GM12891 (cell line): Measurements from ENCODE around the gene TAF1C.

Experiments used
- DNase-seq: peaks from one replicate; pipeline ENCODE4 v3.0.0; 2011; ENCODE audit warnings: low spot score; ENCODE audit not compliant: insufficient read length
- FAIRE-seq: peaks from 2 replicates; lab custom pipeline; 2011; peaks lifted over from hg19 to GRCh38; lab: Jason Lieb, UNC
- PAX5 ChIP-seq: IDR thresholded peaks from 2 replicates; pipeline ENCODE4 v1.6.1; 2011; ENCODE audit warnings: low read length, moderate library complexity, mild to moderate bottlenecking; ENCODE audit not compliant: insufficient read depth, severe bottlenecking
- POLR2A ChIP-seq: IDR thresholded peaks from 2 replicates; pipeline ENCODE4 v1.6.1; 2011; ENCODE audit warnings: low read depth, low read length, control low read depth
- POLR2AphosphoS5 ChIP-seq: IDR thresholded peaks from 2 replicates; pipeline ENCODE4 v1.6.1; 2011; ENCODE audit warnings: low read depth, low read length, control low read depth
- POU2F2 ChIP-seq: IDR thresholded peaks from 2 replicates; pipeline ENCODE4 v1.6.1; 2011; ENCODE audit warnings: low read depth, mild to moderate bottlenecking, control low read depth, low read length, moderate library complexity
- SPI1 ChIP-seq: IDR thresholded peaks from 2 replicates; pipeline ENCODE4 v1.6.1; 2011; ENCODE audit warnings: low read depth, low read length, control low read depth
- TAF1 ChIP-seq: IDR thresholded peaks from 2 replicates; pipeline ENCODE4 v1.6.1; 2011; ENCODE audit warnings: low read depth, low read length, control low read depth

Gene TAF1C

DNA sequence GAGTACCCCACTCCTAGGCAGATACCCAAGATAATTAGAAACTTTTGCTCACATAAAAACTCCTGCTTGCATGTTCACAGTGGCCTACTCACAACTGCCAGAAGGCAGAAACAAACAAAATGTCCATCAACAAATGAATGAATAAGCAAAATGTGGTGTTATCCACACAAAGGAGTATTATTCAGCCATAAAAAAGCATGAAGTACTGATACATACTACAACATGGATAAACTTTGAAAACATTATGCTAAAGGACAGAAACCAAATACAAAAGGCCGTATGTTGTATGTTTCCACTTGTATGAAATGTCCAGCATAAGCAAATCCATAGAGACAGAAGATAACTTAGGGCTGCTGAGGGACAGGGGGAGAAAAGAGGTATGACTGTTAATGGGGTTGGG, 43.8 kb downstream of the TAF1C start:
- FAIRE-seq (no peak), DNase-seq (no peak)
- TF ChIP-seq TAF1 = no peak
- no peak for TF ChIP-seq POLR2A
- TF ChIP-seq POU2F2 = no peak
- no peak for TF ChIP-seq SPI1
- TF ChIP-seq POLR2AphosphoS5 = no peak
- no peak for TF ChIP-seq PAX5

DNA sequence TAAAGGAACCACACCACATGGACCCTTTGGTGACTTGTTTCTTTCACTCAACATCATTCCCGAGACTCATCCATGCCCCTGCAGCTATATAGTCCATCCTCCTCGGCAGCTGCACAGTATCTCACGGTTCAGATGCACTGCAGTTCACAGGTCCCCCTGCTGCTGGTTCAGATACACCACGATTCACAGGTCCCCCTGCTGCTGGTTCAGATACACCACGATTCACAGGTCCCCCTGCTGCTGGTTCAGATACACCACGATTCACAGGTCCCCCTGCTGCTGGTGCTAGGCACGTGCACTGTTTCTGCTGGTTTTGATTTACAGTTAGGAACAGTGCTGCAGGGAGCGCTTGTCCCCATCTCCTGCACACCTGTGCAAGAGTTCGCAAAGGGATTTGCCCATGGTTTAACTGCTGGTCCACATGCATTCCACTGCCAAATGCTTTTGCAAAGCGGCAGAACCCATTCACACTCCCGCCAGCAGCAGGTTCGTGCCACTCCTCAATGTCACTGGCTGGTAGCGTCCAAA, 45.6 kb downstream of the TAF1C start:
- no peak for TF ChIP-seq POLR2A
- TF ChIP-seq POU2F2 = no peak
- TF ChIP-seq PAX5 = no peak
- TF ChIP-seq SPI1 = no peak
- TF ChIP-seq POLR2AphosphoS5 = no peak
- FAIRE-seq (no peak), DNase-seq (no peak)

DNA sequence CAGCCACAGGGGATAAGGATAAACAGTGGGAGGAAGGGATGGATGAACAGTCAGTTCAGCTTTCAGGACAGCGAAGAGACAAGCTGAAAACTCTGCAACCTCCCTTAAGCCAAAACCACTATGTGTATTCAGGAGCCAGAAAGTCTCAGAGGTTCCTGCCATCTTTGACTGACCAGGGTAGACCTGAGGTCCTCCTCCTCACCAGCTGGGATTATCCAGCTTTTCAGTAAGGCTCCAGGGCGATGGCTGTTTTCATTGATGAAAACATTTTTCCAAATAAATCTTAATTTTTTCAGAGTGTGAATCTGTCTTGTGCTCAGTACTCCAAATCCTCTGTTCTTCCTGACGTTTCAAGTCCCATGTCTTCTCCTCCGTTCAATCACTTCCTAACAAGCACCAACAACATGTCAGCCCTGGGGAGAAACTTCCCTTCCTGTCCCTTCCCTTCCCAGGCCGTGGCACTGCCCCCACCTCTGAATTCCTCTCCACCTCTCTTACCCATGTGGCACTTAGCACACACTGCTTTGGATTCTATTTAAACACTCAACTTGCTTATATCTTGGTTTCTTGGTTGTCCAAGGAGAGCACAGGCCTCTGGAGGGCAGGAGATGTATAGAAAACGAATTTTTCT, 47.1 kb downstream of the TAF1C start:
- TF ChIP-seq PAX5 = no peak
- TF ChIP-seq POU2F2 = no peak
- no peak for TF ChIP-seq POLR2AphosphoS5
- TF ChIP-seq POLR2A = no peak
- no peak for TF ChIP-seq SPI1
- TF ChIP-seq TAF1 = no peak
- DNase-seq (no peak), FAIRE-seq (no peak)

DNA sequence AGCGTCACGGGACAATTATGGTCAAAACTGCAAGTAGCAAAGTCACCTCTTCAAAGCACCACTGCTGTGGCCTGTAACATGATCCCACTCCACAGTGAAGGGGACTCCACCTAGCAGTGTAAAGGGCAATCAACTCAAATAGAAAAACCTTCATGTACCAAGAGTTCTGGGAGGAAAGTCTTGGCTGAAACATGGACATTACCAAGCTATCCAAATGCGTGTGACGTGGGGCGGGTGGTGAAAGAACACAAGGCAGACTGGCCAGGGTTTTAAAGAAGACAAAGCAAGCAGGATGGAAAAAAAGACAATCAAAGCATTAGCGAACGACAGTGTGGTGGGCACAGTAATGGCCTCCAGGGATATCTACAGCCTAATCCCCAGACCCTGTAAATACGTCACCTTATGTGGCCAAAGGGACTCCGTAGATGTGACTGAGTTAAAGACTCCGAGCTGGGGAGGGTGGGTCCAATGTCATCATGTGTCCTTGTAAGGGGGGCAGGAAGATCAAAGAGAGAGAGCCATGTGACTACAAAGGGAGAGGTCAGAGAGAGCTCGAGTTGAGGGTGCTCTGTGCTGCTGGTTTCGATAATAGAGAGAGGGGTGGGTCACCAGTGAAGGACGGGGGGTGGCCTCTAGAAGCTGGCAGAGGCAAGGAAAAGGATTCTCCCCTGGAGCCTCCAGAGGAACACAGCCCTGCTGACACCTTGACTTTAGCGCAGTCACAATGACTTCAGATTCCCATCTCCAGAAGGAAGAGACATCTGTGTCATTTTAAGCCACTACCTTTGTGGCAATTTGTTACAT, 47.8 kb downstream of the TAF1C start:
- FAIRE-seq (no peak), DNase-seq (peak; percentile 39)
- no peak for TF ChIP-seq POLR2AphosphoS5
- no peak for TF ChIP-seq SPI1
- TF ChIP-seq POLR2A = no peak

DNA sequence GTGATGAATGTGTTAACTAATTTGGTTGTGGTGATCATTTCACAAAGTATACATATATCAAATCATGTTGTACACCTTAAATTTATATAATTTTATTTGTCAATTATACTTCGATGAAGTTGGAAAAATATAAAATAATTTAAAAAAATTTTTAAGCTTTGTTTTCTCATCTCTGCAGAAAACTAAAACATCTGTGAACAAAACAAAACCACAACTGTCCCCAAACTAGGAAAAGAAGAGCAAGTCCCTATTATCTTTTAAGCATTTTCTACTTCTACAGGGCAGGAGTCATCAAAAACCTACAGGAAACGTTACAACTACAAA, 48.4 kb downstream of the TAF1C start:
- no peak for FAIRE-seq
- TF ChIP-seq POLR2A (no peak), POU2F2 (no peak), POLR2AphosphoS5 (no peak), PAX5 (no peak), SPI1 (no peak), TAF1 (no peak)
- DNase-seq = no peak

DNA sequence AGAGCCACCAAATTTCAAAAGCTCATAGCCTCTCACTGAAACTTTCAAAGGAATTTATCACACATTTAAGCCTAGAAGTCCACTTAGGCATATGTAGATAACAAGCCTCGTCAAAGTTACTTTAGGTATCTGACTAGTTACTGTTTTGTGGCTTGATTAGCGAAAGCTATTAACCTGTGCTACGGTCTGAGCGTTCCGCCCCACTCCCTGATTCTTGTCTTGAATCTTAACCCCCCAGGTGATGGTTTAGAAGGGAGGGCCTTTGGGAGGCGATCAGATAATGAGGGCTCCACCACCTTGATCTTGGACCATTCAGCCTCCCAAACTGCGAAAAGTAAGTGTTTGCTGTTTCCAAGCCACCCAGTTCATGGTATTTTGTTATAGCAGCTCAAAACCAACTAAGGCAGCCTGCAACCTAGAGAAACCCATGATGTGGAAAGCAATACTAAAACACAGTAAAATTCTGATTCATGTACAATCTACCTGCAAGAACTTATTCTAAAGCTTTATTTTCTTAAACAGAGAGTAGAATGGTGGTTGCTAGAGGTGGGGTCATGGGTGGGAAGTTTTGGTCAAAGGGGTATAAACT, 49.0 kb downstream of the TAF1C start:
- no peak for DNase-seq
- no peak for FAIRE-seq
- TF ChIP-seq SPI1 (no peak), POU2F2 (no peak), PAX5 (no peak), POLR2A (no peak), POLR2AphosphoS5 (no peak), TAF1 (no peak)

GRCh38 chr16:84137287-84137686, 49.6 kb downstream of the TAF1C start:
- TF ChIP-seq PAX5 (no peak), POLR2AphosphoS5 (no peak), POLR2A (no peak), TAF1 (no peak), SPI1 (no peak), POU2F2 (no peak)
- FAIRE-seq = no peak
- DNase-seq = no peak

DNA sequence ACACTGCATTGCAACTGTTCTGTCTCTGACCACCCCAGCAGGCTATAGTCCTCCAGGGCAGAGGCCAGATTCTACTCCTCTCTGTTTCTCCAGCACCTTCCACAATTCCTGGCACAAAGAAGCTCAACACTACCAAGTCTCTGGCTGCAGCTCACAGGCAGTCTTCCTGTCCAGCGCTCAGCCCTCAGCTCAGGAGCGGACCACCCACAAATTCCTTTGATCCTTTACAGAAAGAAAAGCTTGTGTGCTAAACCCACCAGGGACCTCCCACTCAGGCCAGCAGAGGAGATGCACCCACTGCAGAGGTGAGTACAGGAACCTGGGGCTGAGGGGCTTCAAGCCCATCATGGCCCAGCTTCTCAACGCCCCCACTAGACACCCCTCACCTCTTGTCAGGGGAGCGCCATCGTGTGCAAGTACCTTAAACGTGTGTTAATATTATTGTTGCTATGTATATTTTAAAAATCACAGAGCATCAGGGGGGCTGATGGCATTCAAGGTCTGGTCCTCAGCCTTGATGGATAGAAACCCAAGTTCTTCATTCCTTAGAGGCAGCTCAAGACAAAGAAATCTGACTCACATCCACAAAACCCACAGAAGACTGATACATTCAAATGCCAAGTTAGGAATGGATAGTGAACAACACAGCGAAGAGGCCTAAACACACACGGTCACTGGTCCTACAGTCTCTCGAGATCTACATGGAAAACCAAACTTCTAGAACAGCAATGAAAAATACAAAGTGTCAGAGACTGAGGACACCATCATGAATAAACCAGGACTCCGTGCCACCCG, 50.3 kb downstream of the TAF1C start:
- no peak for DNase-seq
- TF ChIP-seq TAF1 (no peak), POLR2AphosphoS5 (no peak), POU2F2 (no peak), POLR2A (no peak), PAX5 (no peak), SPI1 (no peak)
- FAIRE-seq = no peak
